Parietal lobe (tissue), 2 donors: Measurements from ENCODE around the gene DHTKD1. TPM values are rescaled to one million over a fixed set of nuclear protein-coding genes. Genes with fewer than 3 reads are reported as not detected.

Experiments used
- small RNA-seq: library from RNA; depleted of rRNA; stranded (forward); fragments of <200 nt; gene quantifications from one replicate; pipeline ENCODE3, GENCODE V24; 2014; ENCODE audit warnings: low replicate concordance
- total RNA-seq: library from RNA; depleted of rRNA; stranded (reverse); fragments of >200 nt; gene quantifications from one replicate; pipeline ENCODE4 v1.2.3, GENCODE V29; 2014

DHTKD1 gene
- total RNA-seq, result 74.2 TPM

GRCh38 chr10:12068449-12069269 lies at the start of gene DHTKD1:
Gene DHTKD1 (plus strand): TSS chr10:12068954. CDS start chr10:12069034, 80 bp downstream.

GRCh38 chr10:12042797-12043651 lies 25.7 kb upstream of the DHTKD1 start, which contains the start of gene UPF2:
Gene UPF2 (minus strand): TSS chr10:12042809. CDS start chr10:12035423, 7,386 bp downstream.

GRCh38 chr10:12129222-12130111 lies 60.7 kb downstream of the DHTKD1 start, which contains the start of gene SEC61A2:
Gene SEC61A2 (plus strand): TSS chr10:12129677. CDS start chr10:12129788, 111 bp downstream.

Small RNA genes lying within 50 kb of the gene (small RNA-seq; reads per million reads assigned to genes)
- gene MIR548AK (not detected), gene RNU6-88P (not detected)

Other genes starting within 250 kb of the DHTKD1 start
- gene PROSER2, start 245.6 kb upstream of the DHTKD1 start, total RNA-seq, result 0.31 TPM
- 27.9 TPM for gene UPF2, start 26.1 kb upstream of the DHTKD1 start, total RNA-seq
- gene SEC61A2, start 60.7 kb downstream of the DHTKD1 start, total RNA-seq, result 65.4 TPM
- 48.8 TPM for gene NUDT5, start 126.9 kb downstream of the DHTKD1 start, total RNA-seq
- 111 TPM for gene CDC123, start 127.2 kb downstream of the DHTKD1 start, total RNA-seq